Astrocyte (in vitro differentiated cells and primary cell): ENCODE measurements around the gene RABGAP1L.

Experiments used
- CTCF ChIP-seq: IDR thresholded peaks from 2 replicates; pipeline ENCODE4 v1.5.1; 2011; ENCODE audit warnings: low read depth, mild to moderate bottlenecking, inconsistent platforms, low read length, moderate library complexity; ENCODE audit not compliant: insufficient read depth
- EZH2 ChIP-seq: IDR thresholded peaks from 2 replicates; pipeline ENCODE4 v1.6.1; 2012; ENCODE audit warnings: mild to moderate bottlenecking, low read length, inconsistent platforms; ENCODE audit not compliant: insufficient read depth

- no peak for TF ChIP-seq CTCF
- TF ChIP-seq EZH2 = no peak
Measured at GRCh38 chr1:174841747-174842146, 682.4 kb downstream of the RABGAP1L start.
